ENCODE results near the gene HS3ST1.
A peak's percentile ranks its signal among the peaks of the same experiment; 100 is the strongest.

Gene HS3ST1

GRCh38 chr4:11435557-11435956, 6.9 kb upstream of the HS3ST1 start:
- TF ChIP-seq REST (IDR thresholded peaks at IDR 0.05; ENCODE audit: low read depth) (no peak), EGR1 (IDR thresholded peaks at IDR 0.05) (no peak), RAD21 (IDR thresholded peaks at IDR 0.05; ENCODE audit: low read depth) (no peak), YY1 (IDR thresholded peaks at IDR 0.05; ENCODE audit: low read depth) (no peak), EP300 (IDR thresholded peaks at IDR 0.05; ENCODE audit: borderline replicate concordance) (no peak), TEAD4 (IDR thresholded peaks at IDR 0.05) (no peak), FOXM1 (IDR thresholded peaks at IDR 0.05; ENCODE audit: borderline replicate concordance, low read depth) (no peak)

- TF ChIP-seq EGR1 (IDR thresholded peaks at IDR 0.05): no peak
- TF ChIP-seq ZBTB7A (IDR thresholded peaks at IDR 0.05; ENCODE audit: low read depth): no peak
- TF ChIP-seq NFIC (IDR thresholded peaks at IDR 0.05): no peak
- TF ChIP-seq USF1 (IDR thresholded peaks at IDR 0.05): no peak
- no peak for TF ChIP-seq FOXM1 (IDR thresholded peaks at IDR 0.05; ENCODE audit: borderline replicate concordance, low read depth)
- TF ChIP-seq CEBPB (IDR thresholded peaks at IDR 0.05): no peak
These were observed 2.4 kb upstream of the HS3ST1 start for GRCh38 chr4:11431111-11431510.

GRCh38 chr4:11430536-11430935, 1.8 kb upstream of the HS3ST1 start:
- no peak for TF ChIP-seq TCF12 (IDR thresholded peaks at IDR 0.05; ENCODE audit: low read depth)
- TF ChIP-seq FOXM1 (IDR thresholded peaks at IDR 0.05; ENCODE audit: borderline replicate concordance, low read depth): no peak
- TF ChIP-seq CEBPB (IDR thresholded peaks at IDR 0.05): no peak

- TF ChIP-seq TCF12 (IDR thresholded peaks at IDR 0.05; ENCODE audit: low read depth): no peak
- TF ChIP-seq TEAD4 (IDR thresholded peaks at IDR 0.05): no peak
- TF ChIP-seq CREB1 (IDR thresholded peaks at IDR 0.05; ENCODE audit: low read depth): no peak
- no peak for TF ChIP-seq YY1 (IDR thresholded peaks at IDR 0.05; ENCODE audit: low read depth)
- TF ChIP-seq REST (IDR thresholded peaks at IDR 0.05; ENCODE audit: low read depth): no peak
- no peak for TF ChIP-seq FOXM1 (IDR thresholded peaks at IDR 0.05; ENCODE audit: borderline replicate concordance, low read depth)
- TF ChIP-seq EP300 (IDR thresholded peaks at IDR 0.05; ENCODE audit: borderline replicate concordance): no peak
- TF ChIP-seq EGR1 (IDR thresholded peaks at IDR 0.05): no peak
- TF ChIP-seq USF1 (IDR thresholded peaks at IDR 0.05): no peak
- TF ChIP-seq NFIC (IDR thresholded peaks at IDR 0.05): no peak
- TF ChIP-seq RAD21 (IDR thresholded peaks at IDR 0.05; ENCODE audit: low read depth): no peak
- TF ChIP-seq MAX (IDR thresholded peaks at IDR 0.05): no peak
- no peak for TF ChIP-seq TAF1 (IDR thresholded peaks at IDR 0.05; ENCODE audit: low read depth)
- no peak for TF ChIP-seq ZBTB7A (IDR thresholded peaks at IDR 0.05; ENCODE audit: low read depth)
- TF ChIP-seq CEBPB (IDR thresholded peaks at IDR 0.05): no peak
These were observed 978 bp upstream of the HS3ST1 start for GRCh38 chr4:11429699-11430045.

GRCh38 chr4:11428899-11429698, 405 bp upstream of the HS3ST1 start:
- TF ChIP-seq EGR1 (IDR thresholded peaks at IDR 0.05): no peak
- no peak for TF ChIP-seq TAF1 (IDR thresholded peaks at IDR 0.05; ENCODE audit: low read depth)
- no peak for TF ChIP-seq YY1 (IDR thresholded peaks at IDR 0.05; ENCODE audit: low read depth)
- TF ChIP-seq TEAD4 (IDR thresholded peaks at IDR 0.05): peak; percentile 8; the same call in 1 of the 2 replicates
- no peak for TF ChIP-seq REST (IDR thresholded peaks at IDR 0.05; ENCODE audit: low read depth)
- peak; percentile 21; the same call in 1 of the 2 replicates for TF ChIP-seq MAX (IDR thresholded peaks at IDR 0.05)
- no peak for TF ChIP-seq CREB1 (IDR thresholded peaks at IDR 0.05; ENCODE audit: low read depth)
- no peak for TF ChIP-seq FOXM1 (IDR thresholded peaks at IDR 0.05; ENCODE audit: borderline replicate concordance, low read depth)
- TF ChIP-seq NFIC (IDR thresholded peaks at IDR 0.05): no peak
- no peak for TF ChIP-seq CEBPB (IDR thresholded peaks at IDR 0.05)
- no peak for TF ChIP-seq ZBTB7A (IDR thresholded peaks at IDR 0.05; ENCODE audit: low read depth)
- no peak for TF ChIP-seq EP300 (IDR thresholded peaks at IDR 0.05; ENCODE audit: borderline replicate concordance)
- TF ChIP-seq USF1 (IDR thresholded peaks at IDR 0.05): 0 out of 2 replicates have a peak, but pooled peaks have one; percentile 8
- peak; percentile 44; the same call in 1 of the 2 replicates for TF ChIP-seq RAD21 (IDR thresholded peaks at IDR 0.05; ENCODE audit: low read depth)
- TF ChIP-seq TCF12 (IDR thresholded peaks at IDR 0.05; ENCODE audit: low read depth): no peak

Data from Ishikawa (cell line).